ENCODE results near the gene STPG3.
A peak's percentile ranks its signal among the peaks of the same experiment; 100 is the strongest.

STPG3 gene

GRCh38 chr9:137222190-137223077 lies 28.7 kb upstream of the STPG3 start, which contains the start of gene RNF208:
TSS of gene RNF208 (minus strand) at chr9:137222240. CDS start at chr9:137221212, 1,028 bp downstream.
- no peak for DNase-seq (ENCODE audit: low spot score)

DNA sequence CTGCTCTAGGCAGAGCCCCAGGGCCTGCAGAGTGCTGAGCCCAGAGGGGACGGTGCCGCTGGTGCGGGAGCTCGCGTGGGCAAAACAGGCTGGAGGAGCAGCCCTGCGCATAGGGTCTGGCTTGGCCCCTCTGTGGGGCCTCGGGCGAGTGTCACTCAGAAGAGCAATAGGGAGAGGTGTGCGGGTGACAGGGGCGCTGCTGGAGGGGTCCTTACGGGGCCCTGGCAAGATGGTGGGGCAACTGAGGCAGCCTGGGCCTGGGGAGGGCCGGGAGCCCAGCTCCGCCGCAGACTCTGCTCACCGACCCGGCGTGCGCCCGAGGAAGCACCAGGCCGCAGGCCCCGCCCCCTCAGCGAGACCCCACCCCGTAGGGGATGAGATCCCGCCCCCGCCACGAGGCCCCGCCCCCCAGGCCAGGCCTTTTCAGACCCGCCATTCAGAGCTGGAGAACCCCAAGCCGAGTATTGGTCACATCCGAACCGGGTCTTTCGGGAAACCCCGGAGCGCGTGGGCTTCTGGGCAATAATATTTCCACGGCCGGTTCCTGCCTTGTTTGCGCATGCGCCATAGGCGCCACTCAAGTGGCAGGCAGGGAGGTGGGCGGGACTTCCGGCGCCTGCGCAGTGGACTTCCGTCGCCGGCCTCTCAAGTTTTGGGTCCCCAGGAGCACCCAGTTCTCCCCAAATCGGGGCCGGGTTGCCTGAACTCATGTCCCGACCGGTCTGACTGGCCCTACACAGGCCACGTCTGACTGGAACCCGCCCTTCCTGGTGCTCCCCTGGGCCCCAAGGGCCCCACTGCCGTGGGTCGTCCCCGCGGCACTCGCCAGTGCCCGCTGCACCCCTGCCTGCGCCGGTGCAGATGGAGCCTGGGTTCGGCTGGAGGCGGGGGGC lies 27.8 kb upstream of the STPG3 start:
- DNase-seq (ENCODE audit: low spot score): peak; percentile 97

GRCh38 chr9:137224830-137225694 lies 26.0 kb upstream of the STPG3 start, which contains the start of gene CYSRT1:
TSS of gene CYSRT1 (plus strand) at chr9:137225174. CDS start at chr9:137225622, 448 bp downstream.
- no peak for DNase-seq (ENCODE audit: low spot score)

DNA sequence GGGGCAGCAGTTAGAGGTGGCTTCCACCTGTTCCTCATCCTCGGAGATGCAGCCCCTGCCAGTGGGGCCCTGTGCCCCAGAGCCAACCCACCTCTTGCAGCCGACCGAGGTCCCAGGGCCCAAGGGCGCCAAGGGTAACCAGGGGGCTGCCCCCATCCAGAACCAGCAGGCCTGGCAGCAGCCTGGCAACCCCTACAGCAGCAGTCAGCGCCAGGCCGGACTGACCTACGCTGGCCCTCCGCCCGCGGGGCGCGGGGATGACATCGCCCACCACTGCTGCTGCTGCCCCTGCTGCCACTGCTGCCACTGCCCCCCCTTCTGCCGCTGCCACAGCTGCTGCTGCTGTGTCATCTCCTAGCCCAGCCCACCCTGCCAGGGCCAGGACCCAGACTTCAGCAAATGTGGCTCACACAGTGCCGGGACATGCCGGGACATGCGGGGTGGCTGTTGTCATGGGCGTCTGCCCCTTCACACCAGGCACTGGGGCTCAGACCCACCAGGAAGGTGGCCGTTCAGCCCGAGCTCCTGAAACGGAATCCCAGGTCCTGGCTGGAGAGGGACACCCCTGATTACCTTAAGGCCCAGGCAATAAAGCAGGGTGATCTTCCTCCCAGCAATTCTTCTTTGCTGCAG lies 25.3 kb upstream of the STPG3 start:
- no peak for DNase-seq (ENCODE audit: low spot score)

- no peak for DNase-seq (ENCODE audit: low spot score)
These were observed 24.6 kb upstream of the STPG3 start for GRCh38 chr9:137226338-137227053.

DNA sequence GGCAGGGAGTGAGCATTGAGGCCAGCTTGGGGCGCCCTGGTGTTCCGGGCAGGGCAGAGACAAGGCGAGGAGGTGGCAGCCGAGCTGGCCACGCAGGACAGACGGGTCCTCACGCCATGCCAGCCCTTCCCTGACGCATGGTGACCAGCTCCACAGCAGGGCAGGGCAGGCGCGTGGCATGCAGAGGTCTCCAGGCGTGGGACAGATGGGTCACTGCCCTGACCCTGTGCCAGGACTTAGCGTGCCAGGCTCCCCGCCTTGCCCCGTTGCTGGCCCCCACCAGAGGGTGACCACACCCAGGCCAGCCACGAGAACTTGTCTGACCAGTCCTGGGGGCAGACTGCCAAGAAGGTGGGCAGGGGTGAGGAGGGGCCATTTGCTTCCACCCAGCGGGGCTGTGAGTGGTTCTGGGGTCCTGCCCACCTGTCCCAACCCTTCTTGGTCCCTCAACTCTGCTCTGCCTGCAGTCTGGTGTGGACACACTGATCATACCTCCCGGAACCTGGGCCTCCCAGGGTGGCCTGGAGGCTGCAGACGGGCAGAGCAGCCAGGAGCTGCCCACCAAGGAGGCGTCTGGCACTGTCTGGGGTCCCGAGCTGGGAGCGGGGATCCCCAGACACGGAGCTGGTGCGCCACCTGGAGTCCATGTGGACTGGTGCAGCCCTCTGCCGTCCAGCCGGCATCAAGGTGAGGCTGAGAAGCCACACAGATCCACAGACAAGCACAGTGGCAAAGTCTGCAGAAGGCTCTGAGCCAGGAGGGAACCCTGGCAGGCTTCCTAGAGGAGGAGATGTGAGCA lies 23.8 kb upstream of the STPG3 start, which contains the start of gene RNF224:
Gene RNF224, plus strand, starts transcription at position 449 of the 799 bp plus-strand sequence. CDS start 834 bp downstream, outside the sequence.
- peak; percentile 52 for DNase-seq (ENCODE audit: low spot score)

DNA sequence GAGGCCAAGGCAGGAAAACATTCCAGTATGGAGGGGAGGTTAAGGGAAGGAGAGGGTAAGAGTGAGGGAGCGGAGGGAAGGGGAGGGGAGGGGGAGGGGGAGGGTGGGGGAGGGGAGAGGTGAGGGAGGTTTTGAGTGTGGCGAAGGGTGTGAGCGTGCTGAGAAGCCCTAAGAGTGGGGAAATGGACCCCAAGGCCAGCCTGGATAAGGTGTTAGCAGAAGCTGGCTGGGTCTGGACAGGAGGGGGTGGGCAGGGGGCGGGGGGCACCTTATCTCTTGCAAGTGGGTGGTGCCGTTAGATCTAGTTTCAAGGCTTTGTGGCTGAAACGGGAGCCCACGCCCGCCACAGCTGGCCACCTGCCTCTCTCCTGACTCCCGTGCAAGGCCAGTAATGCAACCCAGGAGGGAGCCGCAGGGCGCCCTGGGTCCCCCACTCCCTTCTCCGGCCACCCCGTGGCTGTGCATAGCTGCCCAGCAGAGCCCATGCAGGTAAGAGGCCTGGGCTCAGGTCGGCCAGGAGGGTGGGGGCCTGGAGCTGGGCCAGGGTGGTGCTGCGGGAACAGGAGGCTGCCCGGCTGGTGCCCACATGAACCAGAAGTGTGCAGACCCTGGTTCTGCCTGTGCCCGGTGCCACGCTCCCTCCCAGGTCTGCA lies 23.1 kb upstream of the STPG3 start:
- DNase-seq (ENCODE audit: low spot score): no peak

GRCh38 chr9:137228506-137228967 lies 22.5 kb upstream of the STPG3 start:
- no peak for DNase-seq (ENCODE audit: low spot score)

DNA sequence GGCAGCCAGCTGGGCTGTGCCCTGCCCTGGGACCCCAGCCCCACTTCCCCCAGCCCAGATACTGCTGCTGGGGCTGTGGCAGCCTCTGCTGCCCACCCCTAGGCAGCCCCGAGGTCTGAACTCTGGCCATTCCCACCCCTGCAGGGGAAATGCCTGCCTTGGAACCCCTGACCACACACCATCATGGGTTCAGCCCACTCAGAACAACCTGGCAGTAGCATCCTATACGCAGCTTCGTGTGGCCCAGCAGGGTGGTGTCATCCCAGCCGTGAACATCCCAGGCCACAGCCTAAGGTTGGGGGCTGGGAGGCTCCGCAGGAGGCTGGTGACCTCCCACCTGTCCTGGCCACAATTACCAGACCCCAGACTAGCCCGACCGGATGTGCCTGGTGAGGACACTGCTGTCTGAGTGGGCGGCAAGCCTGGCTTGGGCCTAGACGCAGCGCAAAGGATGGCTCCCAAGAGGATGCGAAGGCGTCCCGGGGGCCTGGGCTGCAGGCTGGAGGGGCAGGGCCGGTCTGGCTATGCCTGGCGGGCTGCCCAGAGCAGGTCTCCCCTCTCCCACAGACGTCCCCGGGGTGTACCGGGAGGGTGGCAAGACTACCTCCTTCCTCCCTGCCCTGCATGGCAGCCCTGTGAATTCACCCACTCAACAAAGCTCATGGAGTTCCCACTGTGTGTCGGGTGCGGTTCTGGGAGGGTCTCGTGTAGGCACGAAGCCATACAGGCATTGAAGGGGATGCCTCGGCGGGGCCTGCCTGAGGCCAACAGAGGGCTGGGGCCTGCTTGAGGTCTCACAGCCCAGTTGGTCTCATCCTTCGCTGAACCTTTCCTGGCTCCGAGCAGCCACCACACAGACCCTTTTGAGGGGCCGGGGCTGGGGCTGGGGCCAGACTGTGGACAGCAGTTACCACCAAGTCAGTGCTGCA lies 21.9 kb upstream of the STPG3 start:
- DNase-seq (ENCODE audit: low spot score): no peak

DNA sequence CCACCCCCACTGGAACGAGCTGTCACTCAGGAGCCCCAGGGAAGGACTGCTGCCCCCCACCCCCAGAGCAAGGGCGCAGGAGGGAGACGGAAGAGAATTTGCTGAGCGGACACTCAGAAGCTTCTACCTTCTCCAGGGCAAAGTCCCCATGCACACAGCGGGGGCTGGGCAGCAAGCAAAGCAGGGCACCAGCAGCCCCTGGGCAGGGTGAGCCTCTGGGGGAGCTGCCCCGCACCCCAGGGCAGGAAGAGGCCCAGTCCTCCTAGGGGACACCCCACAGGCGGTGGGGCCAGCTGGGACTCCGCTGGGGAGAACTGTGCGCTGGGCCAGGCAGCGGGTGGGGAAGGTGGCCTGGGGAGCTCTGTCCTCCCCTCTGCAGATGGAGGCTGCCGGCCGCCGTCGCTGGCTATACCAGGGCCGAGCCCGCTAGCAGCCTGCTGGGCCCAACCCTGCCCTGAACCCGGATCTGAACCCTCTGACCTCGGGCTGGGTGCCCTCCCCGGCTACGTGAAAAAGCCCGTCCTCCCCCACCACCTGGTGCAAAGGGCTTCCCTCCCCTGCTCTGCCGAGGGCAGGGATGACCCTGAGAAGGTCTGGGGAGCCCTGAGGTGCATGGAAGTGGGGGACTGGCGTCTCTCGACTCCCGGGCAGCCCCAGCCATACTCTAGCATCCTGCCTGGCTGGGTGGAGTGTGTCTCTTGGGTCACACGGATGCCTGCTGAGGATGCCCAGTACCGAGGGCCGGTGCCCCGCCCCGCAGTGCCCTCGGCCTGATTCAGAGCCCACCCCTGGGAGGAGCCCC lies 21.0 kb upstream of the STPG3 start:
- DNase-seq (ENCODE audit: low spot score): no peak

- DNase-seq (ENCODE audit: low spot score): no peak
These were observed 20.2 kb upstream of the STPG3 start, which contains the start of gene SLC34A3 for GRCh38 chr9:137230705-137231371. TSS of gene SLC34A3 (plus strand) at chr9:137230901. CDS start at chr9:137231703, 802 bp downstream.

DNA sequence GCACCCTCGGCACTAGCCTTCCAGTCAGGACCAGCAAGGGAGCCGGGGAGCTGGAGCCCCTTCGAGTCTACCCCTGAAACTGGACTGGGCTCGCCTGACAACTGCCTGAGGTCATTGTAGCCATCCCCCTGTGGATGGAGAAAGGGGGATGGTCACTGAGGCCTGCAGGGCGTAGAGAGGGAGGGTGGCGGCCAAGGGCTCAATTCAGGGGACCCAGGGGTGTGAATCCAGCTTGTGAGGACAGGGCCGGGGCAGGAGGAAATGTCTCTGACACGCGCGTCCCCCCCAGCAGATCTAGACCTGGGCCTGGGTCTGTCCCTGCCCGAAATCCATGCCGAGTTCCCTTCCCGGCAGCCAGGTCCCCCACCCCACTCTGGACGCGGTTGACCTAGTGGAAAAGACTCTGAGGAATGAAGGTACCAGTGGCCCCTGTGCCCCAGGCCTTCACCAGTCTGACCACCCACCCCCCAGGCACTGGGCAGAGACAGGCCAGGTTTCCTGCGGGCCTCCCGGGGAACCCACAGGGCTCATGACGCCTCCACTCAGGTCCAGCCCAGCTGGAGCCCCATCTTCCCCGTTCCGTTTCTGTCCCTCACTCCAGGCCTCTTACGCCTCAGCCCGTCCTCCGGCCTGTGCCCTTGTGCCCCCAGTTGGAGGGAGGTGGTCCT lies 19.6 kb upstream of the STPG3 start:
- no peak for DNase-seq (ENCODE audit: low spot score)

DNA sequence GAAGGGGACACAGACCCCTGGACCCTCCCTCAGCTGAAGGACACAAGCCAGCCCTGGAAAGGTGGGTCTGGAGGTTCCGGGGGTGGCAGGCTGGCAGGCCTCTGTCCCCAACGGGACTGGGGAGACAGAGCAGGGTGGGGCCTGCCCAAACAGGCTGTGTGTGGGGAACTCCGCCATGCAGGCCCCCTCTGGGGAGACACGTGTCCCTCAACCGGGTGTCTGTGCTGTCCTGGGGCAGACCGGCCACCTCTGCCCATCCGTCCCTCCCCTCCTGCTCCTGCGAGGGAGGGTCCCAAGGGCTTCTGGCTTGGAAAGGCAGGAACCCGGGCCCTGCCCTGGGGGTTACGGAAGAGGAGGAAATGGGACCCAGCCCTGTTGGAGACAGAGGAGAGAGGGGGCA lies 19.0 kb upstream of the STPG3 start:
- no peak for DNase-seq (ENCODE audit: low spot score)

GRCh38 chr9:137232510-137232909 lies 18.6 kb upstream of the STPG3 start:
- DNase-seq (ENCODE audit: low spot score): no peak

DNA sequence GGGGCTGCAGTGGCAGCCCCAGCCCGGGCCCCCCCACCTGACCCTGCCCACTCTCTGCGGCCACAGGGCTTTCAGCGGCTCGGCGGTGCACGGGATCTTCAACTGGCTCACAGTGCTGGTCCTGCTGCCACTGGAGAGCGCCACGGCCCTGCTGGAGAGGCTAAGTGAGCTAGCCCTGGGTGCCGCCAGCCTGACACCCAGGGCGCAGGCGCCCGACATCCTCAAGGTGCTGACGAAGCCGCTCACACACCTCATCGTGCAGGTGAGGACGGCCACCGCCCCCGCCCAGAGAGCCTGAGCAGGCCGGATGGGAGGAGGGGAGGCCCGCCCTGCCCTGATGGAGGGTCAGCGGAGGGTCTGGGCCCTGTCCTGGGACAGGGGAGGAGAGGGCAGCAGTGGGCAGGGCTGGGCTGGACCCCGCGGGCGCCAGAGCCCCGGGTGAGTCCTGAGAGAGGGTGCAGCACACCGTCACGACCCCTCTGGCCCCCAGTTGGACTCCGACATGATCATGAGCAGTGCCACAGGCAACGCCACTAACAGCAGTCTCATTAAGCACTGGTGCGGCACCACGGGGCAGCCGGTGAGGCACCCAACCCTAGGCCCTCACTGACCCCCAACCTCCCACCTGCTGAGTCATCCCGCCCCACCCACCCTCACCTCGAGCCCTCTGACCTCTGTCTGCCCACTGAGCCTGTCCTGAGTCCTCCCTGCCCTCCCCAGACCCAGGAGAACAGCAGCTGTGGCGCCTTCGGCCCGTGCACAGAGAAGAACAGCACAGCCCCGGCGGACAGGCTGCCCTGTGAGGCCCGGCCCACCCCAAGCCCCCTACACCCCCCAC lies 17.7 kb upstream of the STPG3 start:
- no peak for DNase-seq (ENCODE audit: low spot score)

All from pons (tissue), 1 donor.